HepG2 (cell line): ENCODE measurements around the gene AKR1E2. TPM values are rescaled to one million over a fixed set of nuclear protein-coding genes. Genes with fewer than 3 reads are reported as not detected.

Experiments
- DPF2 ChIP-seq: sonication (generic); formaldehyde crosslinking; IDR thresholded peaks from 2 replicates; pipeline ENCODE4 v1.4.0; 2020; ENCODE audit warnings: mild to moderate bottlenecking, low read depth, missing genetic modification reagents, borderline replicate concordance
- LBX2 ChIP-seq: sonication (generic); formaldehyde crosslinking; IDR thresholded peaks from 2 replicates; pipeline ENCODE4 v1.5.0; 2020; ENCODE audit warnings: missing genetic modification reagents, mild to moderate bottlenecking, borderline replicate concordance
- RFX1 ChIP-seq: fragments of 450-650 bp; IDR thresholded peaks from 2 replicates; pipeline ENCODE4 v1.6.1; 2017
- RNF219 ChIP-seq: sonication (generic); formaldehyde crosslinking; IDR thresholded peaks from 2 replicates; pipeline ENCODE4 v1.5.0; 2020; ENCODE audit warnings: mild to moderate bottlenecking, missing genetic modification reagents
- ZBTB10 ChIP-seq: sonication (generic); formaldehyde crosslinking; IDR thresholded peaks from 2 replicates; pipeline ENCODE4 v1.4.0; 2020; ENCODE audit warnings: missing genetic modification reagents, borderline replicate concordance
- ZNF337 ChIP-seq: sonication (generic); formaldehyde crosslinking; IDR thresholded peaks from 2 replicates; pipeline ENCODE4 v1.5.1; 2020; ENCODE audit warnings: missing genetic modification reagents, low read depth, mild to moderate bottlenecking, borderline replicate concordance
- ZNF362 ChIP-seq: sonication (generic); formaldehyde crosslinking; IDR thresholded peaks from 2 replicates; pipeline ENCODE4 v1.4.0; 2020; ENCODE audit warnings: missing genetic modification reagents, mild to moderate bottlenecking, borderline replicate concordance
- ZNF501 ChIP-seq: sonication (generic); formaldehyde crosslinking; IDR thresholded peaks from 2 replicates; pipeline ENCODE4 v1.5.1; 2020; ENCODE audit warnings: mild to moderate bottlenecking, moderate library complexity, missing genetic modification reagents
- polyA plus RNA-seq, 8 experiments: library from polyadenylated mRNA; depleted of rRNA in 3 of 8; stranded (reverse) in 7 of 8; unstranded in 1 of 8; fragments of >200 nt; fragmentation: Illumina TruSeq in 4 of 8; extraction: Trizol in 4 of 8; gene quantifications; 2 replicates each; pipeline versions ENCODE4 v1.2.1 to v1.2.3, GENCODE V29; 2011 to 2016; ENCODE audit warnings: low read depth in 4 of 8, missing spikeins in 1 of 8, mixed read lengths in 1 of 8; ENCODE audit not compliant: insufficient read depth in 1 of 8
- total RNA-seq, 5 experiments: library from RNA; depleted of rRNA; stranded (reverse); fragments of >200 nt; fragmentation: Illumina TruSeq; extraction: Trizol; gene quantifications; 2 replicates each; pipeline ENCODE4 v1.2.3, GENCODE V29; 2016; ENCODE audit warnings: low read depth in 1 of 5

The AKR1E2 gene
- total and polyA plus RNA-seq, 2 of the 13 experiments (the other 11 are each of a cell fraction or from before 2014, with no cell fraction given), result not detected

- TF ChIP-seq ZNF362, result no peak
- no peak for TF ChIP-seq LBX2 (CRISPR knock-in tag)
- no peak for TF ChIP-seq ZNF501 (CRISPR knock-in tag)
- TF ChIP-seq DPF2, result no peak
- TF ChIP-seq RFX1, result no peak
- no peak for TF ChIP-seq RNF219 (CRISPR knock-in tag)
- TF ChIP-seq ZNF337 (CRISPR knock-in tag), result no peak
- TF ChIP-seq ZBTB10, result no peak
Measured at GRCh38 chr10:4885162-4885561, 59.2 kb downstream of the AKR1E2 start (continued).
